A549 (cell line): ENCODE measurements around the gene LGR6. TPM values are rescaled to one million over a fixed set of nuclear protein-coding genes. Genes with fewer than 3 reads are reported as not detected.

ENCODE experiments used
- ATAC-seq, 2 experiments: fragments of 200-7000 bp in 1 of 2; fragments of >200 bp in 1 of 2; cut with Nextera tagmentation in 1 of 2; cut with Tn5 transposase in 1 of 2; 3 replicates each; pipeline versions ENCODE4 v1.8.0 to v1.9.1; 2018 to 2020; ENCODE audit warnings: mild to moderate bottlenecking in 1 of 2, moderate library complexity in 1 of 2
- CTCF ChIA-PET: fragments of 300-600 bp; sonication (Branson Sonifier 250); formaldehyde crosslinking; extraction: SDS; loops from one replicate; lab custom pipeline; 2021; ENCODE audit warnings: antibody characterized with exemption, inconsistent platforms; lab: Yijun Ruan, JAX
- POLR2A ChIA-PET: fragments of 350-600 bp; formaldehyde crosslinking; extraction: SDS; loops from one replicate; lab custom pipeline; 2021; ENCODE audit warnings: antibody characterized with exemption, inconsistent platforms; lab: Yijun Ruan, JAX
- DNase-seq, 2 experiments: peaks; one replicate each; pipeline versions ENCODE4 v3.0.0 to v3.0.0-alpha.2; 2011 to 2016; ENCODE audit warnings: low read depth in 1 of 2, low spot score in 1 of 2
- FAIRE-seq: peaks from 2 replicates; lab custom pipeline; 2011; peaks lifted over from hg19 to GRCh38; lab: Jason Lieb, UNC
- H3K27ac ChIP-seq, 2 experiments: fragments of >200 bp; sonication (Bioruptor Twin); formaldehyde crosslinking; 3 replicates each; pipeline ENCODE4 v1.5.1; 2016 to 2017
- H3K4me1 ChIP-seq: fragments of >200 bp; sonication (Bioruptor Twin); formaldehyde crosslinking; 3 replicates; pipeline ENCODE4 v1.6.1; 2016
- H3K4me2 ChIP-seq: fragments of >200 bp; sonication (Bioruptor Twin); formaldehyde crosslinking; 3 replicates; pipeline ENCODE4 v1.6.1; 2016
- H3K4me3 ChIP-seq: fragments of >200 bp; sonication (Bioruptor Twin); formaldehyde crosslinking; 3 replicates; pipeline ENCODE4 v1.5.1; 2016
- H3K9me3 ChIP-seq: fragments of >200 bp; sonication (Bioruptor Twin); formaldehyde crosslinking; 3 replicates; pipeline ENCODE4 v1.6.1; 2016
- BHLHE40 ChIP-seq: IDR thresholded peaks from 2 replicates; pipeline ENCODE4 v1.6.1; 2012; ENCODE audit warnings: low read depth, low read length, inconsistent platforms
- CBX2 ChIP-seq: fragments of 200-600 bp; sonication (generic); IDR thresholded peaks from 2 replicates; pipeline ENCODE4 v1.6.1; 2016; ENCODE audit warnings: low read depth, mild to moderate bottlenecking, borderline replicate concordance
- CBX8 ChIP-seq: fragments of 200-600 bp; sonication (generic); IDR thresholded peaks from 2 replicates; pipeline ENCODE4 v1.6.1; 2016
- CHD2 ChIP-seq: fragments of 150-350 bp; IDR thresholded peaks from 2 replicates; pipeline ENCODE4 v1.6.1; 2014; ENCODE audit warnings: low read length; ENCODE audit not compliant: partially characterized antibody
- EHMT2 ChIP-seq: fragments of 200-600 bp; sonication (generic); IDR thresholded peaks from 2 replicates; pipeline ENCODE4 v1.6.1; 2016; ENCODE audit warnings: antibody characterized with exemption, low read depth, mild to moderate bottlenecking, moderate library complexity
- ESRRA ChIP-seq: fragments of 150-350 bp; IDR thresholded peaks from 2 replicates; pipeline ENCODE4 v1.6.1; 2014; ENCODE audit warnings: mild to moderate bottlenecking, low read length, borderline replicate concordance
- FOSL2 ChIP-seq, 2 experiments: fragments of 450-650 bp in 1 of 2; fragments of >200 bp in 1 of 2; sonication (Bioruptor Twin) in 1 of 2; formaldehyde crosslinking; IDR thresholded peaks; 2 replicates each; pipeline versions ENCODE4 v1.5.0 to v1.6.1; 2016 to 2020; ENCODE audit warnings: mild to moderate bottlenecking in 1 of 2, moderate library complexity in 1 of 2
- GATA3 ChIP-seq: IDR thresholded peaks from 2 replicates; pipeline ENCODE4 v1.6.1; 2012; ENCODE audit warnings: borderline replicate concordance
- HOXB5 ChIP-seq: fragments of 250-450 bp; sonication (Bioruptor Pico); IDR thresholded peaks from 2 replicates; pipeline ENCODE4 v1.5.0; 2020; ENCODE audit warnings: mild to moderate bottlenecking, moderate library complexity
- JUNB ChIP-seq: fragments of >200 bp; sonication (Bioruptor Twin); formaldehyde crosslinking; IDR thresholded peaks from 2 replicates; pipeline ENCODE4 v1.6.1; 2016
- KDM1A ChIP-seq: fragments of 200-600 bp; sonication (generic); IDR thresholded peaks from 2 replicates; pipeline ENCODE4 v1.6.1; 2016; ENCODE audit warnings: low read depth, mild to moderate bottlenecking
- NR3C1 ChIP-seq: fragments of >200 bp; sonication (Bioruptor Twin); formaldehyde crosslinking; IDR thresholded peaks from 3 replicates; pipeline ENCODE4 v1.6.1; 2017
- PHF8 ChIP-seq: fragments of 200-600 bp; sonication (generic); IDR thresholded peaks from 2 replicates; pipeline ENCODE4 v1.6.1; 2016; ENCODE audit warnings: low read depth, mild to moderate bottlenecking, antibody characterized with exemption, moderate library complexity, borderline replicate concordance
- POLR2AphosphoS2 ChIP-seq: conservative IDR thresholded peaks from 2 replicates; pipeline ENCODE4 v1.6.1; 2012; ENCODE audit warnings: low read length, improper control_type of control experiment, inconsistent platforms
- RARB ChIP-seq: fragments of 250-450 bp; sonication (Bioruptor Pico); IDR thresholded peaks from 2 replicates; pipeline ENCODE4 v1.8.0; 2021; ENCODE audit warnings: mild to moderate bottlenecking, moderate library complexity
- TP53 ChIP-seq: fragments of 250-450 bp; sonication (Bioruptor Pico); IDR thresholded peaks from 2 replicates; pipeline ENCODE4 v1.5.0; 2021; ENCODE audit warnings: mild to moderate bottlenecking, moderate library complexity
- ZC3H11A ChIP-seq: fragments of 450-650 bp; IDR thresholded peaks from 2 replicates; pipeline ENCODE4 v1.6.1; 2014; ENCODE audit warnings: antibody characterized with exemption, mild to moderate bottlenecking
- ZFP36 ChIP-seq: fragments of 450-650 bp; IDR thresholded peaks from 2 replicates; pipeline ENCODE4 v1.6.1; 2014; ENCODE audit warnings: borderline replicate concordance; ENCODE audit not compliant: partially characterized antibody
- ZSCAN20 ChIP-seq: fragments of 250-450 bp; sonication (Bioruptor Pico); IDR thresholded peaks from 2 replicates; pipeline ENCODE4 v1.8.0; 2022; ENCODE audit warnings: mild to moderate bottlenecking, moderate library complexity
- WGBS: methylation state at CpG from one replicate; pipeline ENCODE4 v1.1.6; 2017; ENCODE audit errors: missing lambda C conversion rate; 5-methylcytosine and 5-hydroxymethylcytosine counted together
- polyA plus RNA-seq, 4 experiments: library from polyadenylated mRNA; depleted of rRNA in 3 of 4; stranded (reverse); fragments of >200 nt; fragmentation: RNase III in 1 of 4; extraction: RNeasy Plus Mini Kit Qiagen cat#74134 plus additional on column Dnase treatment in 1 of 4; gene quantifications; 2 replicates in 3 of 4; 3 replicates in 1 of 4; pipeline ENCODE4 v1.2.3, GENCODE V29; 2011 to 2017
- TF ChIP-seq, protein P1 (sequence below): fragments of 250-450 bp; sonication (Bioruptor Pico); IDR thresholded peaks from 2 replicates; pipeline ENCODE4 v1.5.0; 2021; ENCODE audit warnings: mild to moderate bottlenecking, moderate library complexity, borderline replicate concordance
- TF ChIP-seq, protein P2 (sequence below): fragments of >200 bp; sonication (Bioruptor Twin); formaldehyde crosslinking; IDR thresholded peaks from 3 replicates; pipeline ENCODE4 v1.6.1; 2016
- TF ChIP-seq, protein P3 (sequence below): IDR thresholded peaks from 2 replicates; pipeline ENCODE4 v1.6.1; 2012
- TF ChIP-seq, protein P4 (sequence below): fragments of >200 bp; sonication (Bioruptor Twin); formaldehyde crosslinking; IDR thresholded peaks from 3 replicates; pipeline ENCODE4 v1.5.1; 2016

Gene LGR6
- polyA plus RNA-seq, 2 of the 4 experiments (the other 2 are of a cell fraction): 0.84 to 1.1 TPM

DNA sequence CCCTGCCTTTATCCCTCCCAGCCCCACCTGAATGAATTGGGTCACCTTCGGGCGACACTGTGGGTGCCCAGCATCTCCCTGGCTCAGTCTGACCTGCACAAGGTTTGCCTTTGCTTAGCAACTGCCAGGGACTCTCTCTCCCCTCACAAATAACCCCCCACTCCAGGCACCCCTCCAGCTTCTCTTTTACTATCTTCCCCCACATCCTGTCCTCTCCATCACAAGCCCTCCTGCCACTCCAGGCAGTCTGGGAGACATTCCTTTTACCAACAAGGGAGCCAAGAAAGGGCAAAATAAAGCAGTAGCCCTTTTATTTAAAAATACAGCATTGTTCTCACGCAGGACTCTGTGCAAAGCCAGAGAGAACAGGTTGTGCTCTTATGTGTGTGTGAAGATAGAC, 23.9 kb downstream of the LGR6 start:
- FAIRE-seq (no peak), DNase-seq (no peak), ATAC-seq (no peak)
- Histone ChIP-seq H3K27ac (peak overlapping the region; percentile 61 to 76), H3K9me3 (no peaks in the 10 kb centered on the region), H3K4me2 (peak overlapping the region; percentile 45; the same call in 2 of the 3 replicates), H3K4me1 (peaks cover 42% of the 10 kb centered on the region), H3K4me3 (no peak overlapping the region)
- TF ChIP-seq, protein P1, sequence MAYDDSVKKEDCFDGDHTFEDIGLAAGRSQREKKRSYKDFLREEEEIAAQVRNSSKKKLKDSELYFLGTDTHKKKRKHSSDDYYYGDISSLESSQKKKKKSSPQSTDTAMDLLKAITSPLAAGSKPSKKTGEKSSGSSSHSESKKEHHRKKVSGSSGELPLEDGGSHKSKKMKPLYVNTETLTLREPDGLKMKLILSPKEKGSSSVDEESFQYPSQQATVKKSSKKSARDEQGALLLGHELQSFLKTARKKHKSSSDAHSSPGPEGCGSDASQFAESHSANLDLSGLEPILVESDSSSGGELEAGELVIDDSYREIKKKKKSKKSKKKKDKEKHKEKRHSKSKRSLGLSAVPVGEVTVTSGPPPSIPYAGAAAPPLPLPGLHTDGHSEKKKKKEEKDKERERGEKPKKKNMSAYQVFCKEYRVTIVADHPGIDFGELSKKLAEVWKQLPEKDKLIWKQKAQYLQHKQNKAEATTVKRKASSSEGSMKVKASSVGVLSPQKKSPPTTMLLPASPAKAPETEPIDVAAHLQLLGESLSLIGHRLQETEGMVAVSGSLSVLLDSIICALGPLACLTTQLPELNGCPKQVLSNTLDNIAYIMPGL (CRISPR knock-in tag): no peak
- TF ChIP-seq CBX8: no peak
- no peak for TF ChIP-seq ZC3H11A
- TF ChIP-seq, protein P2, sequence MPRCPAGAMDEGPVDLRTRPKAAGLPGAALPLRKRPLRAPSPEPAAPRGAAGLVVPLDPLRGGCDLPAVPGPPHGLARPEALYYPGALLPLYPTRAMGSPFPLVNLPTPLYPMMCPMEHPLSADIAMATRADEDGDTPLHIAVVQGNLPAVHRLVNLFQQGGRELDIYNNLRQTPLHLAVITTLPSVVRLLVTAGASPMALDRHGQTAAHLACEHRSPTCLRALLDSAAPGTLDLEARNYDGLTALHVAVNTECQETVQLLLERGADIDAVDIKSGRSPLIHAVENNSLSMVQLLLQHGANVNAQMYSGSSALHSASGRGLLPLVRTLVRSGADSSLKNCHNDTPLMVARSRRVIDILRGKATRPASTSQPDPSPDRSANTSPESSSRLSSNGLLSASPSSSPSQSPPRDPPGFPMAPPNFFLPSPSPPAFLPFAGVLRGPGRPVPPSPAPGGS: no peak
- TF ChIP-seq ESRRA: no peak
- TF ChIP-seq RARB (CRISPR knock-in tag): no peak
- TF ChIP-seq, protein P3, sequence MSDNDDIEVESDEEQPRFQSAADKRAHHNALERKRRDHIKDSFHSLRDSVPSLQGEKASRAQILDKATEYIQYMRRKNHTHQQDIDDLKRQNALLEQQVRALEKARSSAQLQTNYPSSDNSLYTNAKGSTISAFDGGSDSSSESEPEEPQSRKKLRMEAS: no peak
- no peak for TF ChIP-seq CHD2
- no peak for TF ChIP-seq CBX2
- TF ChIP-seq TP53 (CRISPR knock-in tag): no peak
- no peak for TF ChIP-seq BHLHE40
- no peak for TF ChIP-seq ZFP36
- no peak for TF ChIP-seq JUNB
- no peak for TF ChIP-seq NR3C1
- no peak for TF ChIP-seq HOXB5
- TF ChIP-seq FOSL2 (IDR thresholded peaks at IDR 0.05): no peak
- no peak for TF ChIP-seq FOSL2 (CRISPR knock-in tag; IDR thresholded peaks at IDR 0.05)
- no peak for TF ChIP-seq EHMT2
- TF ChIP-seq, protein P4, sequence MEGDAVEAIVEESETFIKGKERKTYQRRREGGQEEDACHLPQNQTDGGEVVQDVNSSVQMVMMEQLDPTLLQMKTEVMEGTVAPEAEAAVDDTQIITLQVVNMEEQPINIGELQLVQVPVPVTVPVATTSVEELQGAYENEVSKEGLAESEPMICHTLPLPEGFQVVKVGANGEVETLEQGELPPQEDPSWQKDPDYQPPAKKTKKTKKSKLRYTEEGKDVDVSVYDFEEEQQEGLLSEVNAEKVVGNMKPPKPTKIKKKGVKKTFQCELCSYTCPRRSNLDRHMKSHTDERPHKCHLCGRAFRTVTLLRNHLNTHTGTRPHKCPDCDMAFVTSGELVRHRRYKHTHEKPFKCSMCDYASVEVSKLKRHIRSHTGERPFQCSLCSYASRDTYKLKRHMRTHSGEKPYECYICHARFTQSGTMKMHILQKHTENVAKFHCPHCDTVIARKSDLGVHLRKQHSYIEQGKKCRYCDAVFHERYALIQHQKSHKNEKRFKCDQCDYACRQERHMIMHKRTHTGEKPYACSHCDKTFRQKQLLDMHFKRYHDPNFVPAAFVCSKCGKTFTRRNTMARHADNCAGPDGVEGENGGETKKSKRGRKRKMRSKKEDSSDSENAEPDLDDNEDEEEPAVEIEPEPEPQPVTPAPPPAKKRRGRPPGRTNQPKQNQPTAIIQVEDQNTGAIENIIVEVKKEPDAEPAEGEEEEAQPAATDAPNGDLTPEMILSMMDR: no peak
- no peak for TF ChIP-seq ZSCAN20 (CRISPR knock-in tag)
- CTCF ChIA-PET: interaction anchor here (1.7 to 6.5 kb wide), 6 partner anchors 7 to 28 kb away, joined by 6 to 42 read pairs (median 12); partner anchors contain the start of gene LGR6
- POLR2A ChIA-PET: no interaction called here
- WGBS: 80% methylated on average over 3 of the region's 3 CpGs

DNA sequence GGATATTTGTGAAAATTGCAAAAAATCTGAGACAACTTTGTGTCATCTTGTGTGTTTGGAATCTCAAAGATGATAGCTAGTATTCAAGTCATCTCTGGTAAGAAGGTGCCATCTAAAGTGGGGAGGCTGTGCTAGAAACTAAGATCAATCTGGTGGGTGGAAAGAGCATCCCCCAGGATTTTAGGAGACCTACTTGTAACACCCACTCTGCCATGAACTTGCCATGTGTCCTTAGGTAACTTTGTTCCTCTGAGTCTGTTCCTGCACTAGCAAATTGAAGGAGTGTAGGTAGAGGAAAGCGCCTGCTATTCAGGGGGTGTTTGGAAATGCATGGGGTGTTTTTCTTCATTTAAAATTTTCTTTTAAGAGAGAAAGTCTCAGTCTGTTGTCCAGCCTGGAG, 24.4 kb downstream of the LGR6 start:
- POLR2A ChIA-PET: no interaction called here
- 96% methylated on average over 1 of the region's 1 CpG for WGBS
- CTCF ChIA-PET: interaction anchor here (0.8 to 6.5 kb wide), 5 partner anchors 7 to 29 kb away, joined by 3 to 42 read pairs (median 10); partner anchors contain the start of gene LGR6
- H3K9me3 ChIP-seq: no peaks in the 10 kb centered on the region
- peak overlapping the region; percentile 61 to 76; a peak in 3 of 6 replicates for H3K27ac ChIP-seq
- H3K4me2 ChIP-seq: peak overlapping the region; percentile 45; the same call in 1 of the 3 replicates
- peaks cover 47% of the 10 kb centered on the region for H3K4me1 ChIP-seq
- no peak overlapping the region for H3K4me3 ChIP-seq
- ATAC-seq: no peak
- no peak for DNase-seq
- no peak for FAIRE-seq
- no peak for TF ChIP-seq ZSCAN20 (CRISPR knock-in tag)
- TF ChIP-seq ESRRA: no peak
- no peak for TF ChIP-seq EHMT2
- TF ChIP-seq POLR2AphosphoS2: no peak
- no peak for TF ChIP-seq PHF8
- TF ChIP-seq KDM1A: no peak
- no peak for TF ChIP-seq CBX2
- TF ChIP-seq GATA3: no peak
- TF ChIP-seq, all 56 proteins: peak for 0
